ENCODE data around the gene PPIC.

PPIC gene

DNA sequence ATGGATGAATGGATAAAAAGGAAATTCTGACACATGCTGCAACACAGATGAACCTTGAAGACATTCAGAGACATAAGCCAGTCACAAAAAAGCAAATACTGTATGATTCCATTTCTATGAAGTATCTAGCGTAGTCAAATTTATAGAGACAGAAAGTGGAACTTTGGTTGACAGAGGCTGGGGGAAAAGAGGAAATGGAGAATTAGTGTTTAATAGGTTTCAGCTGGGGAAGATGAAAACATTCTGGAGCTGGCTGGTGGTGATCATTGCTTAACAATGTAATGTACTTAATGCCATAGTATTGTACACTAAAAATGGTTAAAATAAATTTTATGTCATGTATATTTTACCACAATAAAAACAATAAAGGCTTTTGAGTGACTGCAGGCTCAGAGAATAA lies 24.2 kb downstream of the PPIC start:
- H3K4me3 ChIP-seq (ENCODE audit: low read length), result no peak overlapping the region
- no peak for DNase-seq (ENCODE audit: low read depth)
- TF ChIP-seq CTCF (IDR thresholded peaks at IDR 0.05; ENCODE audit: insufficient read depth, low read depth, low read length, missing control alignments), result no peak

DNA sequence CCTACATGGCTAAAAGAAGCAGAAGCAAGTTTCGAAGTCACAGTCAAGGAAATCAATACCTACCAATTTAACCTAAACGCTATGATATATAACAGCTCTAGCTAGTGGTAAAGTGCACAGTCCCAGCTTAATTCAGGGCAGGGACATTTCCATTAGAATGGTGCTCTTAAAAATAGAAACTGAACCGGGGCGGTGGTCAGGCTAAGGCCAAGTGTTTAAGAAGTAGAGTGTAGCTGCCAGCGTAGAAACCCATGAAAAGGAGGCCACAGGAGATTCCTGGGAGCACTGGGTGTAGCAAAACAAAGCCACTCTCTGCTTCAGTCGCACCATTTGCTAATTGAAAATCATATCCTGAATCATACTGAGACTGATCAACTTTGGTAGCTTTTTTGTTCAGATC lies 28.8 kb downstream of the PPIC start:
- no peak for TF ChIP-seq CTCF (IDR thresholded peaks at IDR 0.05; ENCODE audit: insufficient read depth, low read depth, low read length, missing control alignments)
- DNase-seq (ENCODE audit: low read depth), result no peak
- H3K4me3 ChIP-seq (ENCODE audit: low read length), result no peak overlapping the region

GRCh38 chr5:123007182-123007581 lies 29.3 kb downstream of the PPIC start:
- no peak for DNase-seq (ENCODE audit: low read depth)
- H3K4me3 ChIP-seq (ENCODE audit: low read length), result no peak overlapping the region
- no peak for TF ChIP-seq CTCF (IDR thresholded peaks at IDR 0.05; ENCODE audit: insufficient read depth, low read depth, low read length, missing control alignments)

DNA sequence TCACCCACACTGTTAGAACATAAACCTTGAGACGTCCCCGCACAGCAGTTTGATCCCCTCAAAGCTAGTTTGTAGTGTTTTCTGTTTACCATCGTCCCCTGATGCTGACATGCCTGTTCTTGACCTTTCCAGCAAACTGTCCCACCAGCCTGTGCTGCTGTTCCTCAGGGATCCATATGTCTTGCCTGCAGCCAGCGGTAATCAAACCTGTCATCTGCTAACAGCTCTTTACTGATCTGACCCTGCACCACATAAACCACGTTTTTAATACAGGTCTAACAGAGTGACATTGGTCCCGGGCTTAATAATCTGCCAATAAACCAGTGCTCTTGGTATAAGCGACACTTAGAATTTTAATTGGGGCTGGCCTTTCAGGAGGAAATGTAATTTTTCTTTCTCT lies 34.7 kb downstream of the PPIC start:
- no peak for TF ChIP-seq CTCF (IDR thresholded peaks at IDR 0.05; ENCODE audit: insufficient read depth, low read depth, low read length, missing control alignments)
- H3K4me3 ChIP-seq (ENCODE audit: low read length), result no peak overlapping the region
- no peak for DNase-seq (ENCODE audit: low read depth)

- TF ChIP-seq CTCF (IDR thresholded peaks at IDR 0.05; ENCODE audit: insufficient read depth, low read depth, low read length, missing control alignments), result no peak
Measured at GRCh38 chr5:123000731-123001130, 35.8 kb downstream of the PPIC start.

DNA sequence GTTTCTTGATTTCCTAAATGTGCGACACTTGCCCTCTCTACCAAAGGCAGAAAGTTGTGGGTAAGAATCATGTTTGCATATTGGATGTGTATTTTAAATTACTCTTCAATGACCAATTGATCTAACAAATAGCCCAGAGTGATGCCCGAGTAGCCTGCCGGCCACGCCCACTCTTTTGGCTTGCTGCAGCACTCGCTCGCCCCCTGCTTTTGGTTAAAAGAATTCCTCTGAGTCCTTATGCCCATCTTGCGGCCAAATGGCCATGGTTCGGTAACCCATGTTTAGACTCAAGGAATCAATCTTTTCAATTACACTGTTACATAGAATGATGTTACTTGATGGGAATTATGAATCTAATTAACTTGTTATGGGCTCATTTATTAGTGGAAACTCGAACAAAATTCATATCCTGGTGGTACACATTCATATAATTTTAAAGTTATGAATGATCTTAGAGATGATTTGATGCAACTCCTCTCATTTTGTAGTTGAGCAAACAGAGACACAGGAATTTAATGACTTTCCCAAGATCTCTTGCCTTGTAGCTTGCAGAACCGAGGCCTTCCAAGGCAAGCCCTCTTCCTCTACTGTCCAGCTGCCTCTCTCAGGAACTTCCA lies 36.5 kb downstream of the PPIC start:
- peak; percentile 58 for DNase-seq (ENCODE audit: low read depth)

More at GRCh38 chr5:123000731-123001130, 35.8 kb downstream of the PPIC start:
- H3K4me3 ChIP-seq (ENCODE audit: low read length), result no peak overlapping the region
- DNase-seq (ENCODE audit: low read depth), result peak; percentile 13

More for the DNA sequence above, 36.5 kb downstream of the PPIC start:
- no peak overlapping the region for H3K4me3 ChIP-seq (ENCODE audit: low read length)
- peak; percentile 26 for TF ChIP-seq CTCF (IDR thresholded peaks at IDR 0.05; ENCODE audit: insufficient read depth, low read depth, low read length, missing control alignments)

Data from epithelial cell of esophagus (primary cell).